HEK293 (cell line): ENCODE data around the gene CXCR4.

ENCODE experiments used
- SP2 ChIP-seq: fragments of 450-650 bp; formaldehyde crosslinking; IDR thresholded peaks from 2 replicates; pipeline ENCODE4 v1.5.1; 2016; ENCODE audit warnings: missing biosample characterization, missing genetic modification characterization
- TSHZ1 ChIP-seq: fragments of 450-650 bp; formaldehyde crosslinking; IDR thresholded peaks from 2 replicates; pipeline ENCODE4 v1.5.1; 2016; ENCODE audit warnings: missing biosample characterization, missing genetic modification characterization, borderline replicate concordance
- ZNF670 ChIP-seq: fragments of 450-650 bp; formaldehyde crosslinking; IDR thresholded peaks from 2 replicates; pipeline ENCODE4 v1.5.1; 2016; ENCODE audit warnings: missing biosample characterization, missing genetic modification characterization, low read depth
- TF ChIP-seq, protein P1 (sequence below): fragments of 450-650 bp; formaldehyde crosslinking; IDR thresholded peaks from 2 replicates; pipeline ENCODE4 v1.5.1; 2016; ENCODE audit warnings: missing biosample characterization, missing genetic modification characterization

- TF ChIP-seq TSHZ1, result no peak
- TF ChIP-seq ZNF670 (tag by site-specific recombination), result no peak
- no peak for TF ChIP-seq SP2 (tag by site-specific recombination)
- TF ChIP-seq, protein P1, sequence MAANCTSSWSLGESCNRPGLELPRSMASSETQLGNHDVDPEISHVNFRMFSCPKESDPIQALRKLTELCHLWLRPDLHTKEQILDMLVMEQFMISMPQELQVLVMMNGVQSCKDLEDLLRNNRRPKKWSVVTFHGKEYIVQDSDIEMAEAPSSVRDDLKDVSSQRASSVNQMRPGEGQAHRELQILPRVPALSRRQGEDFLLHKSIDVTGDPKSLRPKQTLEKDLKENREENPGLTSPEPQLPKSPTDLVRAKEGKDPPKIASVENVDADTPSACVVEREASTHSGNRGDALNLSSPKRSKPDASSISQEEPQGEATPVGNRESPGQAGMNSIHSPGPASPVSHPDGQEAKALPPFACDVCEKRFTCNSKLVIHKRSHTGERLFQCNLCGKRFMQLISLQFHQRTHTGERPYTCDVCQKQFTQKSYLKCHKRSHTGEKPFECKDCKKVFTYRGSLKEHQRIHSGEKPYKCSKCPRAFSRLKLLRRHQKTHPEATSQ (tag by site-specific recombination), result no peak
Observed at GRCh38 chr2:136117391-136117841, 533 bp downstream of the CXCR4 start.
